ENCODE measurements around the gene RTN1. TPM values are rescaled to one million over a fixed set of nuclear protein-coding genes. Genes with fewer than 3 reads are reported as not detected.

Gene RTN1
- total RNA-seq, 1 experiment from 2014 or later: 1.1 TPM

GRCh38 chr14:59772233-59772632 is 98.3 kb downstream of the RTN1 start (continued):
- TF ChIP-seq PREB (CRISPR knock-in tag; IDR thresholded peaks at IDR 0.05; ENCODE audit: borderline replicate concordance): no peak
- TF ChIP-seq, protein P1, sequence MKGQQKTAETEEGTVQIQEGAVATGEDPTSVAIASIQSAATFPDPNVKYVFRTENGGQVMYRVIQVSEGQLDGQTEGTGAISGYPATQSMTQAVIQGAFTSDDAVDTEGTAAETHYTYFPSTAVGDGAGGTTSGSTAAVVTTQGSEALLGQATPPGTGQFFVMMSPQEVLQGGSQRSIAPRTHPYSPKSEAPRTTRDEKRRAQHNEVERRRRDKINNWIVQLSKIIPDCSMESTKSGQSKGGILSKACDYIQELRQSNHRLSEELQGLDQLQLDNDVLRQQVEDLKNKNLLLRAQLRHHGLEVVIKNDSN (CRISPR knock-in tag; IDR thresholded peaks at IDR 0.05): no peak
- TF ChIP-seq ZNF671 (CRISPR knock-in tag; IDR thresholded peaks at IDR 0.05): no peak

DNA sequence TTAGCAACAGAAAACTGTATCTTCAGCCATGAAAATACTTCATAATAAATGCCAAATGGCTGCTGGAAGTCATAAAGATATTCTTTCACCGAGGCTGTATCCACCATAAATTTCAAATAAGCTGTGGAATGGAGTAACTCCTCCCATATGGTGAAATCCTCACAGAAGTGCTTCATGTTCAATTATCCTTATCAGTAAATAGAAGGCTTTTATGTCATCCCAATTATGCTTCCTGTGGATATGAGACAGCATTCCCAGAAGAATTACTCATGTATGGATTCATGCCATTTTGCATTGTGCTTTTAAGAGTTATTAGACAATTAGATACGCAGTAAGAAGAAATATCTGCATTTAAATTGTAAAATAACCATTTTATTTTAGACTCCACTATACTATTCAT is 99.0 kb downstream of the RTN1 start:
- ATAC-seq (no peak), DNase-seq (ENCODE audit: low spot score) (no peak)
- Mint-ChIP-seq H3K4me1 (peaks cover 16% of the 10 kb centered on the region), H3K27me3 (ENCODE audit: low read depth) (no peaks in the 10 kb centered on the region), H3K36me3 (no peaks in the 10 kb centered on the region), H3K4me3 (no peak overlapping the region), H3K27ac (no peak overlapping the region), H3K9me3 (no peaks in the 10 kb centered on the region)
- ChIA-PET POLR2A (no interaction called here), CTCF (no interaction called here)
- TF ChIP-seq, protein P2, sequence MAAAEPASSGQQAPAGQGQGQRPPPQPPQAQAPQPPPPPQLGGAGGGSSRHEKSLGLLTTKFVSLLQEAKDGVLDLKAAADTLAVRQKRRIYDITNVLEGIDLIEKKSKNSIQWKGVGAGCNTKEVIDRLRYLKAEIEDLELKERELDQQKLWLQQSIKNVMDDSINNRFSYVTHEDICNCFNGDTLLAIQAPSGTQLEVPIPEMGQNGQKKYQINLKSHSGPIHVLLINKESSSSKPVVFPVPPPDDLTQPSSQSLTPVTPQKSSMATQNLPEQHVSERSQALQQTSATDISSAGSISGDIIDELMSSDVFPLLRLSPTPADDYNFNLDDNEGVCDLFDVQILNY (CRISPR knock-in tag; IDR thresholded peaks at IDR 0.05): no peak
- TF ChIP-seq ZNF263 (CRISPR knock-in tag; IDR thresholded peaks at IDR 0.05; ENCODE audit: low read depth) (no peak), ZNF423 (CRISPR knock-in tag; IDR thresholded peaks at IDR 0.05) (no peak), E2F1 (CRISPR knock-in tag; IDR thresholded peaks at IDR 0.05) (no peak), TEAD1 (CRISPR knock-in tag; IDR thresholded peaks at IDR 0.05) (no peak), TP53 (CRISPR knock-in tag; IDR thresholded peaks at IDR 0.05) (no peak), JAZF1 (CRISPR knock-in tag; IDR thresholded peaks at IDR 0.05) (no peak), TCF7 (CRISPR knock-in tag; IDR thresholded peaks at IDR 0.05; ENCODE audit: low read depth) (no peak), NFATC4 (CRISPR knock-in tag; IDR thresholded peaks at IDR 0.05) (no peak), RORB (CRISPR knock-in tag; IDR thresholded peaks at IDR 0.05) (no peak), MLX (CRISPR knock-in tag; IDR thresholded peaks at IDR 0.05) (no peak), ATF1 (CRISPR knock-in tag; IDR thresholded peaks at IDR 0.05) (no peak), SMAD3 (CRISPR knock-in tag; IDR thresholded peaks at IDR 0.05; ENCODE audit: borderline replicate concordance) (no peak), MAX (CRISPR knock-in tag; IDR thresholded peaks at IDR 0.05) (no peak)
- TF ChIP-seq, protein P3, sequence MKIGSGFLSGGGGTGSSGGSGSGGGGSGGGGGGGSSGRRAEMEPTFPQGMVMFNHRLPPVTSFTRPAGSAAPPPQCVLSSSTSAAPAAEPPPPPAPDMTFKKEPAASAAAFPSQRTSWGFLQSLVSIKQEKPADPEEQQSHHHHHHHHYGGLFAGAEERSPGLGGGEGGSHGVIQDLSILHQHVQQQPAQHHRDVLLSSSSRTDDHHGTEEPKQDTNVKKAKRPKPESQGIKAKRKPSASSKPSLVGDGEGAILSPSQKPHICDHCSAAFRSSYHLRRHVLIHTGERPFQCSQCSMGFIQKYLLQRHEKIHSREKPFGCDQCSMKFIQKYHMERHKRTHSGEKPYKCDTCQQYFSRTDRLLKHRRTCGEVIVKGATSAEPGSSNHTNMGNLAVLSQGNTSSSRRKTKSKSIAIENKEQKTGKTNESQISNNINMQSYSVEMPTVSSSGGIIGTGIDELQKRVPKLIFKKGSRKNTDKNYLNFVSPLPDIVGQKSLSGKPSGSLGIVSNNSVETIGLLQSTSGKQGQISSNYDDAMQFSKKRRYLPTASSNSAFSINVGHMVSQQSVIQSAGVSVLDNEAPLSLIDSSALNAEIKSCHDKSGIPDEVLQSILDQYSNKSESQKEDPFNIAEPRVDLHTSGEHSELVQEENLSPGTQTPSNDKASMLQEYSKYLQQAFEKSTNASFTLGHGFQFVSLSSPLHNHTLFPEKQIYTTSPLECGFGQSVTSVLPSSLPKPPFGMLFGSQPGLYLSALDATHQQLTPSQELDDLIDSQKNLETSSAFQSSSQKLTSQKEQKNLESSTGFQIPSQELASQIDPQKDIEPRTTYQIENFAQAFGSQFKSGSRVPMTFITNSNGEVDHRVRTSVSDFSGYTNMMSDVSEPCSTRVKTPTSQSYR (CRISPR knock-in tag; IDR thresholded peaks at IDR 0.05): no peak
- TF ChIP-seq, protein P4, sequence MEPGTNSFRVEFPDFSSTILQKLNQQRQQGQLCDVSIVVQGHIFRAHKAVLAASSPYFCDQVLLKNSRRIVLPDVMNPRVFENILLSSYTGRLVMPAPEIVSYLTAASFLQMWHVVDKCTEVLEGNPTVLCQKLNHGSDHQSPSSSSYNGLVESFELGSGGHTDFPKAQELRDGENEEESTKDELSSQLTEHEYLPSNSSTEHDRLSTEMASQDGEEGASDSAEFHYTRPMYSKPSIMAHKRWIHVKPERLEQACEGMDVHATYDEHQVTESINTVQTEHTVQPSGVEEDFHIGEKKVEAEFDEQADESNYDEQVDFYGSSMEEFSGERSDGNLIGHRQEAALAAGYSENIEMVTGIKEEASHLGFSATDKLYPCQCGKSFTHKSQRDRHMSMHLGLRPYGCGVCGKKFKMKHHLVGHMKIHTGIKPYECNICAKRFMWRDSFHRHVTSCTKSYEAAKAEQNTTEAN (CRISPR knock-in tag; IDR thresholded peaks at IDR 0.05): no peak
- TF ChIP-seq, protein P5, sequence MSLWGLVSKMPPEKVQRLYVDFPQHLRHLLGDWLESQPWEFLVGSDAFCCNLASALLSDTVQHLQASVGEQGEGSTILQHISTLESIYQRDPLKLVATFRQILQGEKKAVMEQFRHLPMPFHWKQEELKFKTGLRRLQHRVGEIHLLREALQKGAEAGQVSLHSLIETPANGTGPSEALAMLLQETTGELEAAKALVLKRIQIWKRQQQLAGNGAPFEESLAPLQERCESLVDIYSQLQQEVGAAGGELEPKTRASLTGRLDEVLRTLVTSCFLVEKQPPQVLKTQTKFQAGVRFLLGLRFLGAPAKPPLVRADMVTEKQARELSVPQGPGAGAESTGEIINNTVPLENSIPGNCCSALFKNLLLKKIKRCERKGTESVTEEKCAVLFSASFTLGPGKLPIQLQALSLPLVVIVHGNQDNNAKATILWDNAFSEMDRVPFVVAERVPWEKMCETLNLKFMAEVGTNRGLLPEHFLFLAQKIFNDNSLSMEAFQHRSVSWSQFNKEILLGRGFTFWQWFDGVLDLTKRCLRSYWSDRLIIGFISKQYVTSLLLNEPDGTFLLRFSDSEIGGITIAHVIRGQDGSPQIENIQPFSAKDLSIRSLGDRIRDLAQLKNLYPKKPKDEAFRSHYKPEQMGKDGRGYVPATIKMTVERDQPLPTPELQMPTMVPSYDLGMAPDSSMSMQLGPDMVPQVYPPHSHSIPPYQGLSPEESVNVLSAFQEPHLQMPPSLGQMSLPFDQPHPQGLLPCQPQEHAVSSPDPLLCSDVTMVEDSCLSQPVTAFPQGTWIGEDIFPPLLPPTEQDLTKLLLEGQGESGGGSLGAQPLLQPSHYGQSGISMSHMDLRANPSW (CRISPR knock-in tag; conservative IDR thresholded peaks at IDR 0.05; ENCODE audit: low read depth): no peak
- TF ChIP-seq, protein P6, sequence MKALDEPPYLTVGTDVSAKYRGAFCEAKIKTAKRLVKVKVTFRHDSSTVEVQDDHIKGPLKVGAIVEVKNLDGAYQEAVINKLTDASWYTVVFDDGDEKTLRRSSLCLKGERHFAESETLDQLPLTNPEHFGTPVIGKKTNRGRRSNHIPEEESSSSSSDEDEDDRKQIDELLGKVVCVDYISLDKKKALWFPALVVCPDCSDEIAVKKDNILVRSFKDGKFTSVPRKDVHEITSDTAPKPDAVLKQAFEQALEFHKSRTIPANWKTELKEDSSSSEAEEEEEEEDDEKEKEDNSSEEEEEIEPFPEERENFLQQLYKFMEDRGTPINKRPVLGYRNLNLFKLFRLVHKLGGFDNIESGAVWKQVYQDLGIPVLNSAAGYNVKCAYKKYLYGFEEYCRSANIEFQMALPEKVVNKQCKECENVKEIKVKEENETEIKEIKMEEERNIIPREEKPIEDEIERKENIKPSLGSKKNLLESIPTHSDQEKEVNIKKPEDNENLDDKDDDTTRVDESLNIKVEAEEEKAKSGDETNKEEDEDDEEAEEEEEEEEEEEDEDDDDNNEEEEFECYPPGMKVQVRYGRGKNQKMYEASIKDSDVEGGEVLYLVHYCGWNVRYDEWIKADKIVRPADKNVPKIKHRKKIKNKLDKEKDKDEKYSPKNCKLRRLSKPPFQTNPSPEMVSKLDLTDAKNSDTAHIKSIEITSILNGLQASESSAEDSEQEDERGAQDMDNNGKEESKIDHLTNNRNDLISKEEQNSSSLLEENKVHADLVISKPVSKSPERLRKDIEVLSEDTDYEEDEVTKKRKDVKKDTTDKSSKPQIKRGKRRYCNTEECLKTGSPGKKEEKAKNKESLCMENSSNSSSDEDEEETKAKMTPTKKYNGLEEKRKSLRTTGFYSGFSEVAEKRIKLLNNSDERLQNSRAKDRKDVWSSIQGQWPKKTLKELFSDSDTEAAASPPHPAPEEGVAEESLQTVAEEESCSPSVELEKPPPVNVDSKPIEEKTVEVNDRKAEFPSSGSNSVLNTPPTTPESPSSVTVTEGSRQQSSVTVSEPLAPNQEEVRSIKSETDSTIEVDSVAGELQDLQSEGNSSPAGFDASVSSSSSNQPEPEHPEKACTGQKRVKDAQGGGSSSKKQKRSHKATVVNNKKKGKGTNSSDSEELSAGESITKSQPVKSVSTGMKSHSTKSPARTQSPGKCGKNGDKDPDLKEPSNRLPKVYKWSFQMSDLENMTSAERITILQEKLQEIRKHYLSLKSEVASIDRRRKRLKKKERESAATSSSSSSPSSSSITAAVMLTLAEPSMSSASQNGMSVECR (CRISPR knock-in tag; IDR thresholded peaks at IDR 0.05; ENCODE audit: borderline replicate concordance): no peak

Measured in WTC11 (cell line).